Skeletal muscle tissue (tissue), 5 donors: ENCODE results near the gene COMMD3. TPM values are rescaled to one million over a fixed set of nuclear protein-coding genes. Genes with fewer than 3 reads are reported as not detected.

Source experiments
- H3K27ac ChIP-seq: one replicate; pipeline ENCODE4 v1.7.0; 2013; ENCODE audit warnings: mild to moderate bottlenecking, low read depth, low read length, inconsistent platforms
- H3K27me3 ChIP-seq, 3 donors: one replicate each; pipeline ENCODE4 v1.7.0; 2013; ENCODE audit warnings: low read length in 3 of 3; ENCODE audit not compliant: control insufficient read depth in 3 of 3, insufficient read depth in 3 of 3
- H3K36me3 ChIP-seq, 3 donors: one replicate each; pipeline ENCODE4 v1.7.0; 2013; ENCODE audit warnings: low read length in 3 of 3; ENCODE audit not compliant: control insufficient read depth in 3 of 3, insufficient read depth in 3 of 3
- H3K4me1 ChIP-seq, 3 donors: one replicate each; pipeline ENCODE4 v1.7.0; 2013; ENCODE audit warnings: low read length in 3 of 3, mild to moderate bottlenecking in 3 of 3; ENCODE audit not compliant: control insufficient read depth in 3 of 3, insufficient read depth in 3 of 3
- H3K4me3 ChIP-seq, 3 donors: one replicate each; pipeline ENCODE4 v1.7.0; 2013; ENCODE audit warnings: low read length in 3 of 3
- H3K9ac ChIP-seq, 3 donors: one replicate each; pipeline ENCODE4 v1.7.0; 2013; ENCODE audit warnings: low read length in 3 of 3, mild to moderate bottlenecking in 3 of 3, moderate library complexity in 2 of 3, low read depth in 1 of 3
- H3K9me3 ChIP-seq, 3 donors: one replicate each; pipeline ENCODE4 v1.7.0; 2013; ENCODE audit warnings: low read length in 3 of 3; ENCODE audit not compliant: control insufficient read depth in 3 of 3
- small RNA-seq: library from RNA; depleted of rRNA; stranded (forward); fragments of <200 nt; gene quantifications from one replicate; pipeline ENCODE3, GENCODE V24; 2014
- total RNA-seq: library from RNA; depleted of rRNA; stranded (reverse); fragments of >200 nt; gene quantifications from one replicate; pipeline ENCODE4 v1.2.3, GENCODE V29; 2014
- donor health status: Osteomylitis.

The COMMD3 gene
- total RNA-seq, 1 donor from 2014 or later: 71.5 TPM

GRCh38 chr10:22369434-22370072, 53.4 kb downstream of the COMMD3 start:
- Histone ChIP-seq H3K27ac (no peak overlapping the region), H3K4me3 (no peak overlapping the region), H3K4me1 (peaks cover 0 to 2% (median 0%) of the 10 kb centered on the region in 3 donors), H3K9me3 (no peaks in the 10 kb centered on the region), H3K27me3 (no peaks in the 10 kb centered on the region), H3K9ac (no peak overlapping the region), H3K36me3 (no peaks in the 10 kb centered on the region)

Small RNA genes lying within 50 kb of the gene (small RNA-seq; reads per million reads assigned to genes)
- gene AL158211.3: 0.12 reads per million

Other genes starting within 250 kb of the COMMD3 start
- under 0.01 TPM for gene EBLN1, start 98.4 kb upstream of the COMMD3 start, total RNA-seq
- 31.3 TPM for gene BMI1, start 4.7 kb downstream of the COMMD3 start, total RNA-seq
- 2.6 TPM for gene SPAG6, start 29.1 kb downstream of the COMMD3 start, total RNA-seq